ENCODE data around the gene ENTREP1.

GRCh38 chr9:69400470-69400869, 75.5 kb downstream of the ENTREP1 start:
- TF ChIP-seq CTCF (conservative IDR thresholded peaks at IDR 0.05 in 1 of 2, IDR thresholded peaks at IDR 0.05 in 1 of 2; ENCODE audit: low read depth in 1 of 2, low read length in 2 of 2) = no peak
- TF ChIP-seq EZH2 (IDR thresholded peaks at IDR 0.05; ENCODE audit: low read length, missing control alignments) = no peak

Measured in fibroblast of lung (primary cell).